K562 (cell line): ENCODE data around the gene AJM1. TPM values are rescaled to one million over a fixed set of nuclear protein-coding genes. Genes with fewer than 3 reads are reported as not detected.

ENCODE experiments used
- CCNT2 ChIP-seq: IDR thresholded peaks from 2 replicates; pipeline ENCODE4 v1.6.1; 2011; ENCODE audit warnings: borderline replicate concordance, low read depth, mild to moderate bottlenecking, moderate library complexity, mixed read lengths, low read length; ENCODE audit not compliant: insufficient read length; ENCODE audit errors: extremely low read depth
- CGGBP1 ChIP-seq: fragments of 250-450 bp; sonication (Bioruptor Pico); IDR thresholded peaks from 2 replicates; pipeline ENCODE4 v1.9.0; 2021; ENCODE audit warnings: mild to moderate bottlenecking
- FIP1L1 ChIP-seq: fragments of 200-400 bp; formaldehyde crosslinking; IDR thresholded peaks from 2 replicates; pipeline ENCODE4 v1.6.1; 2018; ENCODE audit warnings: mild to moderate bottlenecking, low read depth, low read length; ENCODE audit not compliant: poor library complexity, severe bottlenecking
- HIVEP1 ChIP-seq: fragments of 250-450 bp; sonication (Bioruptor Pico); IDR thresholded peaks from 2 replicates; pipeline ENCODE4 v1.4.0; 2020; ENCODE audit warnings: mild to moderate bottlenecking
- HMG20B ChIP-seq: fragments of 250-450 bp; sonication (Bioruptor Pico); IDR thresholded peaks from 2 replicates; pipeline ENCODE4 v1.5.0; 2021; ENCODE audit warnings: mild to moderate bottlenecking
- ID3 ChIP-seq, 2 experiments: fragments of 250-450 bp in 1 of 2; fragments of 450-650 bp in 1 of 2; sonication (Bioruptor Pico) in 1 of 2; IDR thresholded peaks; 2 replicates each; pipeline versions ENCODE4 v1.6.1 to v1.8.0; 2016 to 2021; ENCODE audit warnings: mild to moderate bottlenecking in 2 of 2, moderate library complexity in 2 of 2, missing compliant biosample characterization in 1 of 2, missing genetic modification characterization in 1 of 2
- MAFF ChIP-seq: IDR thresholded peaks from 2 replicates; pipeline ENCODE4 v1.6.1; 2012; ENCODE audit warnings: low read length, improper control_type of control experiment
- PHTF2 ChIP-seq: fragments of 250-450 bp; sonication (Bioruptor Pico); IDR thresholded peaks from 2 replicates; pipeline ENCODE4 v1.5.0; 2021; ENCODE audit warnings: mild to moderate bottlenecking
- POLR3A ChIP-seq: IDR thresholded peaks from 2 replicates; pipeline ENCODE4 v1.6.1; 2011; ENCODE audit warnings: borderline replicate concordance, mild to moderate bottlenecking, moderate library complexity; ENCODE audit not compliant: insufficient read length, insufficient read depth; ENCODE audit errors: extremely low read depth
- PTTG1 ChIP-seq: fragments of 450-650 bp; IDR thresholded peaks from 2 replicates; pipeline ENCODE4 v1.6.1; 2016; ENCODE audit warnings: low read depth, mild to moderate bottlenecking, missing genetic modification characterization, missing compliant biosample characterization
- SAFB2 ChIP-seq: fragments of 200-400 bp; formaldehyde crosslinking; IDR thresholded peaks from 2 replicates; pipeline ENCODE4 v1.6.1; 2018; ENCODE audit warnings: borderline replicate concordance, low read length, low read depth, moderate library complexity; ENCODE audit not compliant: severe bottlenecking
- SRSF7 ChIP-seq: fragments of 200-400 bp; formaldehyde crosslinking; optimal IDR thresholded peaks from 2 replicates; pipeline ENCODE3; 2017; ENCODE audit warnings: mild to moderate bottlenecking, low read depth, low read length
- STAT5A ChIP-seq: IDR thresholded peaks from 2 replicates; pipeline ENCODE4 v1.6.1; 2012; ENCODE audit warnings: low read length, inconsistent platforms, borderline replicate concordance
- TCF3 ChIP-seq: sonication (generic); formaldehyde crosslinking; IDR thresholded peaks from 2 replicates; pipeline ENCODE4 v1.4.0; 2020; ENCODE audit warnings: mild to moderate bottlenecking, missing genetic modification reagents
- ZC3H11A ChIP-seq: IDR thresholded peaks from 2 replicates; pipeline ENCODE4 v1.6.1; 2012; ENCODE audit warnings: low read depth, low read length, improper control_type of control experiment
- ZFX ChIP-seq: sonication (generic); formaldehyde crosslinking; IDR thresholded peaks from 2 replicates; pipeline ENCODE4 v1.8.0; 2022; ENCODE audit warnings: mild to moderate bottlenecking, missing genetic modification reagents, moderate library complexity
- ZNF212 ChIP-seq: fragments of 450-650 bp; formaldehyde crosslinking; IDR thresholded peaks from 2 replicates; pipeline ENCODE4 v1.4.0; 2020; ENCODE audit warnings: mild to moderate bottlenecking
- ZNF253 ChIP-seq: fragments of 250-450 bp; sonication (Bioruptor Pico); conservative IDR thresholded peaks from 2 replicates; pipeline ENCODE4 v1.6.1; 2021; ENCODE audit warnings: mild to moderate bottlenecking
- ZNF518B ChIP-seq: fragments of 250-450 bp; sonication (Bioruptor Pico); IDR thresholded peaks from 2 replicates; pipeline ENCODE4 v1.5.0; 2021; ENCODE audit warnings: mild to moderate bottlenecking, moderate library complexity
- ZNF609 ChIP-seq: sonication (generic); formaldehyde crosslinking; IDR thresholded peaks from 2 replicates; pipeline ENCODE4 v1.8.1; 2023; ENCODE audit warnings: missing genetic modification reagents, mild to moderate bottlenecking, borderline replicate concordance
- polyA plus RNA-seq, 8 experiments: library from polyadenylated mRNA; depleted of rRNA in 4 of 8; stranded (reverse) in 5 of 8; unstranded in 3 of 8; fragments of >200 nt; fragmentation: Nextera tagmentation in 2 of 8; fragmentation: Illumina TruSeq in 1 of 8; extraction: Ambion mirVana in 2 of 8; extraction: Trizol in 1 of 8; gene quantifications; 2 replicates each; pipeline versions ENCODE4 v1.2.1 to v1.2.3, GENCODE V29; 2011 to 2014; ENCODE audit warnings: inconsistent platforms in 1 of 8, missing spikeins in 1 of 8
- total RNA-seq, 7 experiments: library from RNA; depleted of rRNA in 6 of 7; stranded (reverse); fragments of >200 nt in 6 of 7; fragmentation: Illumina TruSeq in 2 of 7; extraction: Trizol in 2 of 7; gene quantifications; 2 replicates each; pipeline versions ENCODE4 v1.2.1 to v1.2.3, GENCODE V29; 2011 to 2021; ENCODE audit warnings: low replicate concordance in 1 of 7

Gene AJM1
- total and polyA plus RNA-seq, 9 of the 15 experiments (the other 6 are each of a cell fraction or from before 2014, with no cell fraction given): 0.01 to 3.7 (median 0.65) TPM; not detected in 1

GRCh38 chr9:136875155-136875554 lies 32.9 kb downstream of the AJM1 start (continued):
- TF ChIP-seq ZFX (CRISPR knock-in tag) (no peak), CCNT2 (peak; percentile 22), ZNF253 (CRISPR knock-in tag) (no peak), MAFF (peak; percentile 19; the same call in 1 of the 2 replicates), POLR3A (no peak), ZNF212 (CRISPR knock-in tag) (no peak), ZC3H11A (no peak), HIVEP1 (CRISPR knock-in tag) (no peak), SAFB2 (no peak), ZNF518B (CRISPR knock-in tag) (no peak), STAT5A (peak; percentile 77), CGGBP1 (CRISPR knock-in tag) (no peak), PHTF2 (no peak), SRSF7 (no peak), HMG20B (CRISPR knock-in tag) (no peak), FIP1L1 (no peak), ZNF609 (no peak), TCF3 (CRISPR knock-in tag) (peak; percentile 84), PTTG1 (tag) (no peak), ID3 (CRISPR knock-in tag; IDR thresholded peaks at IDR 0.05) (no peak), ID3 (tag; IDR thresholded peaks at IDR 0.05) (no peak)
